BJ (cell line): Measurements from ENCODE around the gene GLIPR1L2. TPM values are rescaled to one million over a fixed set of nuclear protein-coding genes. Genes with fewer than 3 reads are reported as not detected.
"Not testable (repeated sequence)": the region's sequence is repeated elsewhere in the genome, so short reads cannot be mapped to it uniquely, and the experiment has no call there.

Experiments used
- CTCF ChIA-PET: fragments of 350-600 bp; formaldehyde crosslinking; extraction: SDS; loops from one replicate; lab custom pipeline; 2021; ENCODE audit warnings: antibody characterized with exemption, inconsistent platforms; lab: Yijun Ruan, JAX
- POLR2A ChIA-PET: fragments of 300-600 bp; sonication (Branson Sonifier 250); formaldehyde crosslinking; extraction: SDS; loops from one replicate; lab custom pipeline; 2021; ENCODE audit warnings: antibody characterized with exemption; lab: Charles Lee
- DNase-seq: peaks from one replicate; pipeline ENCODE4 v3.0.0-alpha.2; 2011; ENCODE audit warnings: low read depth
- H3K27me3 ChIP-seq: 2 replicates; pipeline ENCODE4 v1.6.0; 2011; ENCODE audit warnings: low read length; ENCODE audit not compliant: control insufficient read depth, insufficient read depth
- H3K36me3 ChIP-seq: 2 replicates; pipeline ENCODE4 v1.5.1; 2011; ENCODE audit warnings: low read length; ENCODE audit not compliant: control insufficient read depth, insufficient read depth
- H3K4me3 ChIP-seq: 2 replicates; pipeline ENCODE4 v1.5.1; 2011; ENCODE audit warnings: low read depth, mild to moderate bottlenecking, control low read depth, low read length
- CTCF ChIP-seq: IDR thresholded peaks from 2 replicates; pipeline ENCODE4 v1.5.1; 2011; ENCODE audit warnings: low read depth, mild to moderate bottlenecking, control low read depth, inconsistent platforms, low read length, moderate library complexity; ENCODE audit not compliant: insufficient read depth
- polyA plus RNA-seq: library from polyadenylated mRNA; depleted of rRNA; stranded (reverse); fragments of >200 nt; gene quantifications from 2 replicates; pipeline ENCODE4 v1.2.3, GENCODE V29; 2011

The GLIPR1L2 gene
- polyA plus RNA-seq, 1 experiment: 0.21 TPM

GRCh38 chr12:75438059-75438754 lies 47.3 kb downstream of the GLIPR1L2 start:
- no peak for TF ChIP-seq CTCF
- H3K27me3 ChIP-seq: no peaks in the 10 kb centered on the region
- POLR2A ChIA-PET: no interaction called here
- CTCF ChIA-PET: interaction anchor here (1.0 to 1.8 kb wide), 2 partner anchors 40 to 104 kb away, joined by 3 to 5 read pairs; partner anchors contain the start of gene GLIPR1L1
- no peaks in the 10 kb centered on the region for H3K36me3 ChIP-seq
- DNase-seq: no peak
- H3K4me3 ChIP-seq: no peak overlapping the region

GRCh38 chr12:75439048-75439447 lies 48.2 kb downstream of the GLIPR1L2 start:
- ChIA-PET POLR2A (no interaction called here), CTCF (no interaction called here)
- TF ChIP-seq CTCF: no peak
- H3K36me3 ChIP-seq: no peaks in the 10 kb centered on the region
- DNase-seq: no peak
- H3K27me3 ChIP-seq: no peaks in the 10 kb centered on the region
- H3K4me3 ChIP-seq: no peak overlapping the region

GRCh38 chr12:75439930-75440329 lies 49.0 kb downstream of the GLIPR1L2 start:
- Histone ChIP-seq H3K36me3 (no peaks in the 10 kb centered on the region), H3K4me3 (no peak overlapping the region), H3K27me3 (no peaks in the 10 kb centered on the region)
- no peak for DNase-seq
- TF ChIP-seq CTCF: no peak
- ChIA-PET POLR2A (no interaction called here), CTCF (no interaction called here)

GRCh38 chr12:75441687-75442449 lies 51.0 kb downstream of the GLIPR1L2 start:
- H3K27me3 ChIP-seq, POLR2A ChIA-PET, DNase-seq, H3K36me3 ChIP-seq, H3K4me3 ChIP-seq: not testable (repeated sequence)
- CTCF ChIA-PET: interaction anchor here (0.9 kb wide), 1 partner anchor 51 kb away, joined by 3 read pairs; no protein-coding TSS in a partner anchor

- H3K4me3 ChIP-seq, H3K27me3 ChIP-seq, POLR2A ChIA-PET, H3K36me3 ChIP-seq, DNase-seq: not testable (repeated sequence)
- CTCF ChIA-PET: interaction anchor here (0.9 kb wide), 1 partner anchor 51 kb away, joined by 3 read pairs; no protein-coding TSS in a partner anchor
Observed at GRCh38 chr12:75442454-75442853, 51.6 kb downstream of the GLIPR1L2 start.

- no peak for DNase-seq
- ChIA-PET POLR2A (no interaction called here), CTCF (no interaction called here)
- Histone ChIP-seq H3K4me3 (no peak overlapping the region), H3K36me3 (no peaks in the 10 kb centered on the region), H3K27me3 (no peaks in the 10 kb centered on the region)
- no peak for TF ChIP-seq CTCF
Observed at GRCh38 chr12:75443709-75444108, 52.8 kb downstream of the GLIPR1L2 start.
